Panc1 (cell line): ENCODE data around the gene PNKD. TPM values are rescaled to one million over a fixed set of nuclear protein-coding genes. Genes with fewer than 3 reads are reported as not detected.

Experiments
- ATAC-seq: fragments of 200-7000 bp; cut with Tn5 transposase; 2 replicates; pipeline ENCODE4 v1.9.1; 2020; ENCODE audit warnings: mild to moderate bottlenecking, moderate library complexity
- BruUV-seq: library from RNA; stranded (reverse); fragments of 400-500 nt; replicated peaks from 2 replicates; lab custom pipeline; 2021; lab: Mats Ljungman, UMichigan
- CTCF ChIA-PET: fragments of 300-600 bp; sonication (Branson Sonifier 250); formaldehyde crosslinking; loops from one replicate; lab custom pipeline; 2022; ENCODE audit warnings: antibody characterized with exemption; lab: Charles Lee
- POLR2A ChIA-PET: fragments of 300-600 bp; sonication (Branson Sonifier 250); formaldehyde crosslinking; loops from one replicate; lab custom pipeline; 2022; ENCODE audit warnings: antibody characterized with exemption; lab: Charles Lee
- DNase-seq: peaks from one replicate; pipeline ENCODE4 v3.0.0-alpha.2; 2010; ENCODE audit warnings: low read depth, low spot score
- H3K27ac ChIP-seq: 2 replicates; pipeline ENCODE4 v1.5.1; 2011; ENCODE audit warnings: mild to moderate bottlenecking, low read length, inconsistent platforms
- H3K27me3 ChIP-seq: fragments of 200-500 bp; sonication (Bioruptor generic); 2 replicates; pipeline ENCODE4 v1.6.0; 2014; ENCODE audit warnings: low read length, inconsistent platforms; ENCODE audit not compliant: control insufficient read depth, insufficient read depth
- H3K36me3 ChIP-seq: fragments of 200-500 bp; sonication (Bioruptor generic); 2 replicates; pipeline ENCODE4 v1.5.1; 2014; ENCODE audit warnings: inconsistent platforms, mild to moderate bottlenecking, low read length, moderate library complexity; ENCODE audit not compliant: control insufficient read depth, insufficient read depth
- H3K4me1 ChIP-seq: 2 replicates; pipeline ENCODE4 v1.5.1; 2011; ENCODE audit warnings: inconsistent platforms, mild to moderate bottlenecking, low read length, moderate library complexity; ENCODE audit not compliant: control insufficient read depth, insufficient read depth
- H3K4me3 ChIP-seq, 2 experiments: 2 replicates each; pipeline ENCODE4 v1.5.1; 2011 to 2012; ENCODE audit warnings: low read depth in 2 of 2, low read length in 2 of 2, mild to moderate bottlenecking in 2 of 2, inconsistent platforms in 1 of 2, moderate library complexity in 1 of 2
- H3K9me3 ChIP-seq: fragments of 200-500 bp; sonication (Bioruptor generic); 2 replicates; pipeline ENCODE4 v1.5.1; 2014; ENCODE audit warnings: low read depth, mild to moderate bottlenecking, inconsistent platforms, low read length, moderate library complexity; ENCODE audit not compliant: control insufficient read depth, insufficient read depth
- CTCF ChIP-seq: fragments of 450-650 bp; IDR thresholded peaks from 2 replicates; pipeline ENCODE4 v1.5.1; 2017; ENCODE audit warnings: mild to moderate bottlenecking
- POLR2AphosphoS5 ChIP-seq: IDR thresholded peaks from 2 replicates; pipeline ENCODE4 v1.6.1; 2012; ENCODE audit warnings: mild to moderate bottlenecking, low read depth, low read length, moderate library complexity
- REST ChIP-seq, 2 experiments: IDR thresholded peaks; 2 replicates each; pipeline ENCODE4 v1.6.1; 2011 to 2012; ENCODE audit warnings: low read depth in 2 of 2, control low read depth in 1 of 2, low read length in 1 of 2, mild to moderate bottlenecking in 1 of 2, moderate library complexity in 1 of 2; ENCODE audit not compliant: insufficient read depth in 1 of 2
- SIN3A ChIP-seq: IDR thresholded peaks from 2 replicates; pipeline ENCODE4 v1.6.1; 2012; ENCODE audit warnings: low read depth, mild to moderate bottlenecking, low read length, moderate library complexity, borderline replicate concordance; ENCODE audit not compliant: insufficient read depth
- TCF7L2 ChIP-seq: IDR thresholded peaks from 2 replicates; pipeline ENCODE4 v1.6.1; 2011; ENCODE audit warnings: mild to moderate bottlenecking, low read depth, low read length, inconsistent platforms
- in situ Hi-C: cut with HindIII; loops from 2 replicates; pipeline ENCODE4 v1.10.0; 2016; ENCODE audit warnings: low sequenced_read_pairs, low pct_unique_long_range_greater_than_20kb
- intact Hi-C: fragments of 100-400 bp; cut with micrococcal nuclease; formaldehyde crosslinking; loops from one replicate; pipeline ENCODE4 v1.10.0; 2022; ENCODE audit not compliant: unreplicated experiment
- total RNA-seq: library from RNA; stranded (reverse); gene quantifications from one replicate; pipeline ENCODE4 v1.2.1, GENCODE V29; 2021; ENCODE audit not compliant: unreplicated experiment

The PNKD gene
- total RNA-seq, 1 experiment from 2014 or later: 49.0 TPM

GRCh38 chr2:218236829-218237228, 33.5 kb upstream of the PNKD start:
- no peak for ATAC-seq
- no peaks in the 10 kb centered on the region for H3K9me3 ChIP-seq
- no peak overlapping the region for H3K4me3 ChIP-seq
- TF ChIP-seq REST (IDR thresholded peaks at IDR 0.05; ENCODE audit: insufficient read depth in 1 of 2, low read depth in 2 of 2, low read length in 1 of 2) (no peak), CTCF (no peak), POLR2AphosphoS5 (no peak), SIN3A (no peak), TCF7L2 (no peak)
- H3K27ac ChIP-seq: no peak overlapping the region
- no peaks in the 10 kb centered on the region for H3K27me3 ChIP-seq
- POLR2A ChIA-PET: no interaction called here
- CTCF ChIA-PET: no interaction called here
- in situ Hi-C loops (no loop called here), intact Hi-C loops (no loop called here)
- peaks cover 33% of the 10 kb centered on the region for H3K36me3 ChIP-seq
- BruUV-seq: TSS peak; percentile 48
- no peak for DNase-seq
- no peaks in the 10 kb centered on the region for H3K4me1 ChIP-seq

GRCh38 chr2:218238887-218239286, 31.4 kb upstream of the PNKD start:
- TSS peak; percentile 18 for BruUV-seq
- POLR2A ChIA-PET: no interaction called here
- Histone ChIP-seq H3K4me3 (no peak overlapping the region), H3K36me3 (peaks cover 45% of the 10 kb centered on the region), H3K4me1 (no peaks in the 10 kb centered on the region), H3K27me3 (no peaks in the 10 kb centered on the region), H3K27ac (no peak overlapping the region), H3K9me3 (no peaks in the 10 kb centered on the region)
- CTCF ChIA-PET: no interaction called here
- in situ Hi-C loops (no loop called here), intact Hi-C loops (no loop called here)
- ATAC-seq (no peak), DNase-seq (no peak)
- TF ChIP-seq TCF7L2 (no peak), SIN3A (no peak), POLR2AphosphoS5 (0 out of 2 replicates have a peak, but pooled peaks have one; percentile 9), REST (IDR thresholded peaks at IDR 0.05; ENCODE audit: insufficient read depth in 1 of 2, low read depth in 2 of 2, low read length in 1 of 2) (no peak)
